ENCODE measurements around the gene NEK6. TPM values are rescaled to one million over a fixed set of nuclear protein-coding genes. Genes with fewer than 3 reads are reported as not detected.

NEK6 gene
- total RNA-seq, 2 donors from 2014 or later, result 24.0 to 43.6 TPM

GRCh38 chr9:124352616-124353015 lies 94.9 kb downstream of the NEK6 start:
- DNase-seq (ENCODE audit: low spot score), result no peak

GRCh38 chr9:124353166-124353768 lies 95.5 kb downstream of the NEK6 start:
- no peaks in the 10 kb centered on the region for H3K4me1 ChIP-seq (ENCODE audit: control insufficient read depth in 1 of 2, low read depth in 2 of 2)
- ATAC-seq (ENCODE audit: insufficient number of reproducible peaks, low FRiP score, low read depth) (no peak), DNase-seq (ENCODE audit: low spot score) (no peak)
- H3K27ac ChIP-seq, result no peak overlapping the region
- no peaks in the 10 kb centered on the region for H3K27me3 ChIP-seq (replicated peaks; ENCODE audit: insufficient read depth)
- H3K4me3 ChIP-seq, result no peak overlapping the region
- peaks cover 31% of the 10 kb centered on the region for H3K36me3 ChIP-seq
- H3K9me3 ChIP-seq, result no peaks in the 10 kb centered on the region
- TF ChIP-seq CTCF (IDR thresholded peaks at IDR 0.05), result no peak

More at GRCh38 chr9:124352616-124353015, 94.9 kb downstream of the NEK6 start:
- no peak for TF ChIP-seq CTCF (IDR thresholded peaks at IDR 0.05)
- Histone ChIP-seq H3K4me1 (ENCODE audit: control insufficient read depth in 1 of 2, low read depth in 2 of 2) (no peaks in the 10 kb centered on the region), H3K9me3 (no peaks in the 10 kb centered on the region), H3K27me3 (replicated peaks; ENCODE audit: insufficient read depth) (no peaks in the 10 kb centered on the region), H3K27ac (no peak overlapping the region), H3K36me3 (peaks cover 37% of the 10 kb centered on the region), H3K4me3 (no peak overlapping the region)
- no peak for ATAC-seq (ENCODE audit: insufficient number of reproducible peaks, low FRiP score, low read depth)

- no peak overlapping the region for H3K4me3 ChIP-seq
- peaks cover 29% of the 10 kb centered on the region for H3K36me3 ChIP-seq
- no peaks in the 10 kb centered on the region for H3K4me1 ChIP-seq (ENCODE audit: control insufficient read depth in 1 of 2, low read depth in 2 of 2)
- H3K9me3 ChIP-seq, result no peaks in the 10 kb centered on the region
- H3K27ac ChIP-seq, result no peak overlapping the region
- H3K27me3 ChIP-seq (replicated peaks; ENCODE audit: insufficient read depth), result no peaks in the 10 kb centered on the region
- DNase-seq (ENCODE audit: low spot score) (no peak), ATAC-seq (ENCODE audit: insufficient number of reproducible peaks, low FRiP score, low read depth) (no peak)
- TF ChIP-seq CTCF (IDR thresholded peaks at IDR 0.05), result no peak
These were observed 96.1 kb downstream of the NEK6 start for GRCh38 chr9:124353811-124354274.

GRCh38 chr9:124354346-124355038 lies 96.7 kb downstream of the NEK6 start:
- Histone ChIP-seq H3K27ac (no peak overlapping the region), H3K36me3 (peaks cover 28% of the 10 kb centered on the region), H3K27me3 (replicated peaks; ENCODE audit: insufficient read depth) (no peaks in the 10 kb centered on the region)

More at GRCh38 chr9:124354346-124355038, 96.7 kb downstream of the NEK6 start:
- no peaks in the 10 kb centered on the region for H3K9me3 ChIP-seq
- no peak overlapping the region for H3K4me3 ChIP-seq
- H3K4me1 ChIP-seq (ENCODE audit: control insufficient read depth in 1 of 2, low read depth in 2 of 2), result no peaks in the 10 kb centered on the region
- DNase-seq (ENCODE audit: low spot score) (no peak), ATAC-seq (ENCODE audit: insufficient number of reproducible peaks, low FRiP score, low read depth) (no peak)
- TF ChIP-seq CTCF (IDR thresholded peaks at IDR 0.05), result no peak

Data from thoracic aorta (tissue), 2 donors.